ENCODE measurements around the gene CEP44.
"Not testable (repeated sequence)": the region's sequence is repeated elsewhere in the genome, so short reads cannot be mapped to it uniquely, and the experiment has no call there.

Gene CEP44

DNA sequence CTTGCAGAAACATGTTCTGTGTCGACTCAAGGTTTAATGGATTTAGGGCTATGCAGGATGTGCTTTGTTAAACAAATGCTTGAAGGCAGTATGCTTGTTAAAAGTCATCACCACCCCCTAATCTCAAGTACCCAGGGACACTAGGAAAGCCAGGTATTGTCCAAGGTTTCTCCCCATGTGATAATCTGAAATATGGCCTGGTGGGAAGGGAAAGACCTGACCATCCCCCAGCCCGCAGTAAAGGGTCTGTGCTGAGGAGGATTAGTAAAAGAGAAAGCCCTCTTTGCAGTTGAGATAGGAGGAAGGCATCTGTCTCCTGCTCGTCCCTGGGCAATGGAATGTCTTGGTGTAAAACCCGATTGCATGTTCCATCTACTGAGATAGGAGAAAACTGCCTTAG lies 96.5 kb downstream of the CEP44 start:
- not testable (repeated sequence) for DNase-seq (ENCODE audit: low read depth in 1 of 2, low spot score in 1 of 2)

DNA sequence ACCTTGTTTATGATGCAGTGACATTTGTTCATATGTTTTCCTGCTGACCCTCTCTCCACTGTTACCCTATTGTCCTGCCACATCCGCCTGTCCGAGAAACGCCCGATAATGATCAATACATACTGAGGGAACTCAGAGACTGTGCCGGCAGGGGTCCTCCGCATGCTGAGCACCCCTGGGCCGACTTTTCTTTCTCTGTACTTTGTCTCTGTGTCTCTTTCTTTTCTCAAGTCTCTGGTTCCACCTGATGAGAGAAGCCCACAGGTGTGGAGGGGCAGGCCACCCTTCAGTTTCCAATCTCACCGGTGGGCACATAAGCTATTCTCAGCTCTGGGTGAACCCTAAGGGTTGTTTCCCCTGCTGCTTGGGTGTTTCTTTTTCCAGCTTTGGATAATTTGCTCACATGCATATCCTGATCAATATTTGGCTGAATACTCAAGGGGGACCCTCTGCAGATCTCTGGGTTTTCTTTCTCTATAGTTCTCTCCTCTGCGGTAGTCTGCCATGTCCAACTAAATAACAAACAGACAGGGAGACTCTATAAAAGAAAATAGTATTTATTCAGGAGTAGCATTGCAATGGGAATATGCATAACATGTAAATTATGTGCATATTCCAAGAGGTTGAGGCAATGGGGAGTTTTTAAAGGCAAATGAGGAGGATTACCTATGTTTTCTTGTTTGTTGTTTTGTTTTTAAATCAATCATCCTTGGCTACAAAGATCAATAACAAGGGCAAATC lies 97.2 kb downstream of the CEP44 start:
- no peak for DNase-seq (ENCODE audit: low read depth in 1 of 2, low spot score in 1 of 2)

DNA sequence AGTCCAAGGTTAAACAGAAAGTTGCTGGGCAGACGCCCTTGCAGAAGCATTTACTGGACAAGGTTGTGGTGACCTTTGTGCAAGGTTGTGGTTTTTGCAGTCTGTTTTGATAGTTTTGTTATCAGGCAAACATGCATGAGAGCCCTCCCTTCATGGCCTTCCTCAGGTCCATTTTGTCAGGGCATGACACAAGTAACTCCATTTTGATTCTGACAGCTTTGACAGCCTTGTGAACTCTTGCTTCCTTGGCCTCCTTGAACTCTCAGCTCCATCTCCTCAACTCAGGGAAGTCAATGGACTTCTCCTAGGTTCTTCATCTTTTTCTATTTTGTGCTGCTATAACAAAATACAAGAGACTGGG lies 97.7 kb downstream of the CEP44 start:
- no peak for DNase-seq (ENCODE audit: low read depth in 1 of 2, low spot score in 1 of 2)
